HG03108 (cell line): ENCODE measurements around the gene MAP3K12.

Source experiments
- ATAC-seq: cut with Tn5 transposase; IDR thresholded peaks from one replicate; pipeline ENCODE4 v1.9.1; 2021; ENCODE audit warnings: moderate library complexity; ENCODE audit not compliant: unreplicated experiment

Gene MAP3K12

DNA sequence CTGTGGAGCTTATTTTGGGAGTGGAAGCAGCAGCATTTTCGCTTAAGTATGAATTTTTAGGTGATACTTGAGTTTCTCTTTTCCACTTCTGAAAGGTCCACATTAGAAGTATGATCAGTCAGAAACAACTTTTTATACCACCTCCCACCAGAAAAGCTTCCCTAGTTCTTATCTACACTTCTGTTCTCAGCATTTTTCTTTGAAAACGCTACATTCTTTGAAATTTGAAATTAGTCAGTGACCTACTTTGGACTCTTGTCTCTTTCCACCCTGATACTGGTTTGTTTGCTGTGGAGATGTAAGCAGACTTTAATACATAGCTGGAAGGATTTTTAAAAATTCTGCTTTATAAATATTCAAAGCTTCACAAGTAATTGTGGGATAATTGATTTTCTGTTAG lies 25.2 kb downstream of the MAP3K12 start:
- no peak for ATAC-seq

GRCh38 chr12:53472056-53472582 lies 27.1 kb downstream of the MAP3K12 start:
- no peak for ATAC-seq

DNA sequence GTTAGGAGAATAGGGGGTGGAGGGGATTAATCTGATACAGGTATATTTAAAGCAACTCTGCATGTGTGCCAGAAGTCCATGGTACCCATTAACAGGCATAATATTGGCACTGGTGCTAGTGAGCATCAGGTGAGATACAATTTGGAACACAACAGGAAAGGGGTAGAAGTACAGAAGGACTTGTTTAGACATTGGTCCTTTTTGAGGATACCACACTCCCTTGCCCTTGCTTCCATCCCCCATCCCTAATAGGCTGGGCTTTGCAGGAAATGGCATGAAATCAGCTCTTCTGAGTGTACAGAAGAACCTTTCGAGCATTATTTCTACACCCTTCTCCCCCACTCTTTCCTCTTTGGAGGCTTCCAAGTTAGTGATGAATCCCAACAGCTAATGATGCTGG lies 31.0 kb downstream of the MAP3K12 start:
- no peak for ATAC-seq

GRCh38 chr12:53467880-53468279 lies 31.4 kb downstream of the MAP3K12 start:
- ATAC-seq = no peak

DNA sequence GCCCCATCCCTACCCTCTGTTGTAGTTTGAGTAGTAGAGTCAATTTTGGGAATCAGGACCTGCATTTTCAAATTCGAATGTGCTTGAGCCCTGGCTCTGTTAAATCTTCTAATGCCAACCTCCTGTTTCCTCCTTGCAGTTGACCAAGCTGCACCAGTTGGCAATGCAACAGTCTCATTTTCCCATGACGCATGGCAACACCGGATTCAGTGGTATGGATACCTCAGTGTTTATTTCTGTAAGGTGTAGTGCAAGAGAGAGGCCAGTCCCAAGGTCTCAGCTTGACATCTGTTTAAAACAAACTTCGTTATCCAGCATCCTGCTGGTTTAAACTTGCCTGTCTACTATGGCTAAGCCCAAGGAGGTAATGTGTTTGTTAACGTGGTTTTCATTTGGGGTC lies 32.2 kb downstream of the MAP3K12 start:
- ATAC-seq = no peak

GRCh38 chr12:53466640-53467039 lies 32.6 kb downstream of the MAP3K12 start:
- no peak for ATAC-seq

- ATAC-seq = no peak
These were observed 33.6 kb downstream of the MAP3K12 start for GRCh38 chr12:53465679-53466078.

DNA sequence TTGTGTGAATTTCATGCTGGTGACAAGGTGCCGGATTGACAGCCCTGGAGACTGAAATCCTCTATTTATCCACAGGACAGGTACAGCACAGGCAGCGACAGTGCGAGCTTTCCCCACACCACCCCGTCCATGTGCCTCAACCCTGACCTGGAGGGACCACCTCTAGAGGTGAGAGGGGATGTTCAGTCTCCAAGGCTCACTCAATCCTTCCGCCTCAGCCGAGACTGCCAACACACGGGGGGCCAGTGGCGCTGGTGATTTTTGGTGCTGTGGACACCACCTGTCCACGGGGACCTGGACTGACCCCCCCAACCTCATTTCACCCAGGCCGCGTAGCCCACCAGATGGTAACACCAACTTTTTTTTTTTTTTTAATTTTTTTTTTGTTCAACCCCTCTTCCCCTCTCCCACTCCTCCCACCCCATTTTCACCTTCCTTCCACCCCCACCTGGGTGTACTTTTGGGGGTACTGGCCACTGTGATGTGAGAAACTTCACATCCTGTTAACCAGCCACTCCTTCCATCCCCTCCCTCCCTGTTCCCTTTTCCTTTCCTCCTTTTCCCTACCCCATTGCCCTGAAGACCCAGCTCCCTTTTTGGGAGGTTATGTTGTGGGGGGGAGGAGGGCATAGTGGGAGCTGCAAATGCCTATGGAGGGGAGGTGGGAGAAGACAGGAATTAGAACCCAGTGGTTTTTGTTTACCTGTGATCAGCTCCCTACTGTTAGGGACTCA lies 34.4 kb downstream of the MAP3K12 start:
- ATAC-seq = no peak

GRCh38 chr12:53463802-53464560 lies 35.3 kb downstream of the MAP3K12 start:
- no peak for ATAC-seq

- no peak for ATAC-seq
These were observed 36.3 kb downstream of the MAP3K12 start for GRCh38 chr12:53462935-53463334.

GRCh38 chr12:53461591-53461990 lies 37.7 kb downstream of the MAP3K12 start:
- no peak for ATAC-seq

DNA sequence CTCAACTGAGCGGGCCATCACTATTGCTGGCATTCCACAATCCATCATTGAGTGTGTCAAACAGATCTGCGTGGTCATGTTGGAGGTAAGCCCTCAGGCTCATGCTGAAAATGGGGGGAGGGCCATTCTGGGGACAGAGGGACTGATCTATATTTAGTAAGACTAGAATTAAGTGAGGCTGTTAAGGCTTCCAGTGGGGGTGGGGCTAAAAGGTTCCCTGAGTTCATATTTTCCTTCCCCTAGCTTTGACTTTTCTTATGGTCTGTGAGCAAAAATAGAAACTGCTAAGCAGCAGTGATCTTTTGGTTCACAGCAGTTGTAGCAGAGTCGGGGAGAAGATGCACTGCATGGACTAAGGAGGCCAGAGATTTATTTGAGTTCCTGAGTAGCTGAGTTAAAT lies 38.2 kb downstream of the MAP3K12 start:
- ATAC-seq = no peak

DNA sequence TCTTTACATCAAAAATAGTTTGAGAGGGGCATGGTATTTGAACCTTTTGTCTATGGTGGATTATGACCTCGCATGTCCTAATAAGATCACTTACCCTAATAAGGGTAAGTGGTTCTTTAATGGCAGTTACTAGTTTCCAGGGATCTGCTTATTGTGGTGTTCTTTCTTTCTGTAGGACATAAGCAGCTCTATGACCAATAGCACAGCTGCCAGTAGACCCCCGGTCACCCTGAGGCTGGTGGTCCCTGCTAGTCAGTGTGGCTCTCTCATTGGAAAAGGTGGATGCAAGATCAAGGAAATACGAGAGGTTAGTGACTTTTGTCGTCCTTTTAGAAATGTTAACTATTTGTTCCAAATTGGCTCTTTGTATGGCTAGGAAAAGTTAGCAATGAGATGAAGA lies 40.2 kb downstream of the MAP3K12 start:
- no peak for ATAC-seq

DNA sequence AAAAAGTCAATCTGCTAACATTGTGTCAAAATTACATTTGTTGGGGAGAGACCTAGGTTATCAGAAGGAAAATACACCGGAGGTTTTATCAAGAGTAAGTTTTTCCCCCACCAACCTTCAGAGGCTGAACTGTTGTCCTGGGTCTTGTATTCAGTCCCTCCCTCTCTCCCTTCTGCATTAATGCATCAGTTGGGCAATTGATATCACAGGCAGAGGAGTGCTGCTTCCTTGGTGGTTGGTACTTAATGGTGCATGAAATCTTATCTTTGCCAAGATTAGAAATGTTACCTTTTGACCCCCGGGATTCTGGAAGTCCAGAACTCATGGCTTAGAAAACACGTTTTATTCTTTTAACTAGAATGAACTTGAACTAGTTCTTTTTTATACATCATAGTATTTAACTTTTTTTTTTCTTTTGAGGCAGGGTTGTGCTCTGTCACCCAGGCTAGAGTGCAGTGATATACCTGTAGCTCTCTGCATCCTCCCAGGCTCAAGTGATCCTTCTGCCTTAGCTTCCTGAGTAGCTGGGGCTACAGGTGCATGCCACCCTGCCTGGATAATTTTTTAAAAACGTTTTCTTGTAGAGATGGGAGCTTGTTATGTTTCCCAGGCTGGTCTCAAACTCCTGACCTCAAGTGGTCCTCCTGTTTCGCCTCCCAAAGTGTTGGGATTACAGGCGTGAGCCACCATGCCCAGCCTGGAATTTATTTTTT lies 42.4 kb downstream of the MAP3K12 start:
- ATAC-seq = no peak

DNA sequence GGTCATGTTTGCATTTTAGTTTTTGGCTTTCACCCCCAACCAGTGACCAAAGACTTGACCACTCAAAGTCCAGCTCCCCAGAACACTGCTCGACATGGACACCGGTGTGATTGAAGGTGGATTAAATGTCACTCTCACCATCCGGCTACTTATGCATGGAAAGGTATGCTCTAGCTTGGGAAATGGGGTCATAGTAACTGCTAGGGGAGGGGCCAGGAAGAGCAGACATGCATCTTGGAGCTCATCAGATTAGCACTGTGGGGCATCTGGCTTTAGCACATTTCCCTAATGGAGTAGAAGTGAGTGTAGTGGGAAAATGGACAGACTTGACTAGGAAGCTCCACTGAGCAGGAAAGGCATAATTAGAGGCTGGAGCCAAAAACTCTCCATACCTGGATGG lies 44.6 kb downstream of the MAP3K12 start:
- ATAC-seq = no peak

DNA sequence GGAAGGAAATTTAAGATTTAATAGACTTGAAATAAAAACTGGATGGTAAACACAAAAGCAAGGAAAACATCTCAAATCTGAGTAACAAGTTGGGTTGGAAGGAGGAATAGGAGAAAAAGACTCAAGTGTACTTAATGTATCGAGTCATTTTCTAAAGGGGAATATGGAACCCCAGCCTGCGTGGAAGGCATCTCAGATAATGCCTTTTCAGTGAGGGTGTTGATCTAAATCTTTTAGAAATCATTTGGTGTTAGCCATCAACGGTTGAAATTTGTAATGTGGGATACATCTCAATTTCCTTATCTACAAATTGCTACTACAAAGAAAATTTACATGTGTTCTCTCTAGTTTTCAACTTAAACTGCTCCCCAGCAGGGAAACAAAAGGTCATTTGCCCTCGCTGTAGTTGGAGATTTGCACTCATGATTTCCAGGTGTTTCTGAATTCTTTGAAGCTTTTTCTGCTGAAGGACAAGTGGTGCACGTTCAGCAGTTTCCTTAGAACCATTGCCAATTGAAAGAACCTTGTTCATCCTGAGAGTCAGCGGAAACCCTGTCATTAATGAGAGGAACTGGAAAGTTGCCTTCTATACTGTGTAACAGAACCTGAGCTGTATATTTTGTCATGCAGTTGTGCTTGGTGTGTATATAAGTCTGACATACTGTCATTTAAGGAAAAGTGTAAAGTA lies 45.2 kb downstream of the MAP3K12 start:
- no peak for ATAC-seq

DNA sequence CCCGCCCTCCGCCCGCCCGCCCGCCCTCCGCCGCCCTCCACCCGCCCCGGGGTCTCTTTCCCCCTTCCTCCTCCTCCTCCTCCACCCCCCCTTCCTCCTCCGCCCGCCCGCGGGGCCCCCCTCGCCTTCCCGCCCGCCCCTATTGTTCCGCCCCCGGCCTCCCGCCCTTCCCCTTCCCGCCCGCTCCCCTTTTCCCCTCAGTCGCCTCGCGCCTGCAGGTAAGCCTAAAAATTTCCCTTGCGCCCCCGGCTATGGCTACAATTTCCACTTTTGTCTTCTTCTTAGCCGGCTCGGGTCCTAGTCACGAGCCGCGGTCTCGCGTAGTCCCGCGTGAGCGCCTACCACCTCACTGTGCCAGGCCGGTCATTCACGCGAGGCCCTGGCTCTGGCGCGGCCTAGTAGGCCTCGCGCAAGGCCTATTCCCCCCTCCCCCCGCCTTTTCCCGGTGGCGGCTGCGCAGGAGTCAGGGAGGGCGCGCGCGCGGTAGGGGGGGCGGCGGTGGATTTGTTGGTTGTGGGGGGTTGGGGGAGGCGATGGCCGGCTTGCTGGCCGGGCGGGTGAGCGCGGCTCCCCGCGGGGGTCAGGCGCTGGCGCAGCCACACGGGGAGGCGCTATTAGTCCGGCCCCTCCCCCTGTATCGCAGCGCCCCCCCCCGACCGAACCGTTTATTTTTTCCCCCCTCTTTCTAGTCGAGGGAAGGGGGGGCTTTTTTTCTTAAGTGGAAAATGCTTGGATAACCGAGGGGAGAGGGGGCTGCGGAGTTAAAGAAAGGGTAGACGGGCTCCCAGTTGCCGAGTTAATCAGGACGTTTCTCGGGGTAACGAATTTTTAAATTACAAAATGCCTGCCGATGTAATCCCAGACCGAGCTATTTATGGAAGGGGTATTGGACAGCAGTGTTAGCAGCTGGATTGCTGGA lies 46.8 kb downstream of the MAP3K12 start:
- peak; percentile 26 for ATAC-seq

DNA sequence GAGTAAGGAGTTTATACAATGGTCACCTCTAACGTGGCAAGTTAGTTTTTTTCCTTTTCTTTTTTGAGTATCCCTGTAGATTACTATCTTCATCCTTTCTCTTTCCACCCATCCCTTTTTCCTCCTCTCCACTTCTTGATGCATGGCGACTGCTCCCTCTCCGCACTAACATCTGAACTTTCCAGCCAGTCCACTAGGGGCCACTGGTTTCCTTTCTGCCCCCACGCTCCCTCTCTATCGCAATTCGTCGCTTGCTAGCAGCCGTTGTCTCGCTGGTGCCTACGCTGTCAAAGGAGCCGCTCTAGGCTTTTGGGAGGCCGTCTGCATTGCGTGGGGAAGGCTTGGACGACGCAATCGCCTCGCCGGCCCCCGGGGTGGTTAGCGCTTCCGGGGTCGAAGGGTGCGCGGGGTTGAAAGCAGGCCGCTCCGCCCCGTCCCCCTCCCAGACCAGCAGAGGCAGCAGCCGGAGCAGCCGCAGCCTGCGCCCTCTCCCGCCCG lies 47.5 kb downstream of the MAP3K12 start, which contains the start of gene PCBP2:
TSS of gene PCBP2 (plus strand) at position 442 of the 498 bp plus-strand sequence. CDS start 2,699 bp downstream, outside the sequence.
- ATAC-seq = peak; percentile 96

GRCh38 chr12:53450936-53451335 lies 48.3 kb downstream of the MAP3K12 start:
- ATAC-seq = no peak
